Measurements from ENCODE around the gene CARMIL1.
"Not testable (repeated sequence)": the region's sequence is repeated elsewhere in the genome, so short reads cannot be mapped to it uniquely, and the experiment has no call there.

The CARMIL1 gene

GRCh38 chr6:25537349-25538018 is 258.3 kb downstream of the CARMIL1 start:
- DNase-seq, result no peak

GRCh38 chr6:25541228-25541627 is 262.1 kb downstream of the CARMIL1 start:
- DNase-seq, result no peak

GRCh38 chr6:25542984-25543910 is 264.1 kb downstream of the CARMIL1 start:
- DNase-seq, result no peak

GRCh38 chr6:25544833-25545232 is 265.7 kb downstream of the CARMIL1 start:
- DNase-seq, result no peak

- DNase-seq, result no peak
These were observed 268.6 kb downstream of the CARMIL1 start for GRCh38 chr6:25547797-25548196.

- DNase-seq, result no peak
These were observed 269.3 kb downstream of the CARMIL1 start for GRCh38 chr6:25548451-25548850.

GRCh38 chr6:25550631-25551030 is 271.5 kb downstream of the CARMIL1 start:
- DNase-seq, result no peak

GRCh38 chr6:25553502-25553901 is 274.3 kb downstream of the CARMIL1 start:
- DNase-seq, result no peak

GRCh38 chr6:25555188-25555587 is 276.0 kb downstream of the CARMIL1 start:
- no peak for DNase-seq

GRCh38 chr6:25556516-25556915 is 277.3 kb downstream of the CARMIL1 start:
- DNase-seq, result peak; percentile 61 to 72

- no peak for DNase-seq
These were observed 279.1 kb downstream of the CARMIL1 start for GRCh38 chr6:25558155-25558817.

GRCh38 chr6:25560865-25561264 is 281.7 kb downstream of the CARMIL1 start:
- no peak for DNase-seq

GRCh38 chr6:25564943-25565342 is 285.8 kb downstream of the CARMIL1 start:
- no peak for DNase-seq

GRCh38 chr6:25570578-25570977 is 291.4 kb downstream of the CARMIL1 start:
- no peak for DNase-seq

GRCh38 chr6:25576919-25577318 is 297.7 kb downstream of the CARMIL1 start:
- no peak for DNase-seq

GRCh38 chr6:25578538-25578937 is 299.4 kb downstream of the CARMIL1 start:
- no peak for DNase-seq

- DNase-seq, result no peak
These were observed 300.3 kb downstream of the CARMIL1 start for GRCh38 chr6:25579391-25579883.

- peak in 1 of 2 donors; percentile 42 for DNase-seq
These were observed 300.8 kb downstream of the CARMIL1 start for GRCh38 chr6:25579902-25580495.

- no peak for DNase-seq
These were observed 302.9 kb downstream of the CARMIL1 start for GRCh38 chr6:25582101-25582500.

- no peak for DNase-seq
These were observed 303.9 kb downstream of the CARMIL1 start for GRCh38 chr6:25583099-25583498.

GRCh38 chr6:25583906-25584305 is 304.7 kb downstream of the CARMIL1 start:
- DNase-seq, result no peak

- DNase-seq, result no peak
These were observed 306.1 kb downstream of the CARMIL1 start for GRCh38 chr6:25585225-25585624.

- not testable (repeated sequence) for DNase-seq
These were observed 306.9 kb downstream of the CARMIL1 start for GRCh38 chr6:25586119-25586518.

Measured in CD4-positive, alpha-beta T cell treated with Interferon alpha-2 for 1 hour (primary cell).